Vagina (tissue), 2 donors: ENCODE data around the gene DGKD. TPM values are rescaled to one million over a fixed set of nuclear protein-coding genes. Genes with fewer than 3 reads are reported as not detected.

Source experiments
- DNase-seq, 2 donors: peaks; one replicate each; pipeline ENCODE4 v3.0.0-alpha.2; 2017; ENCODE audit errors: extremely low spot score in 2 of 2
- H3K27ac ChIP-seq: fragments of 200-600 bp; sonication (generic); one replicate; pipeline ENCODE4 v1.5.1; 2019
- H3K27me3 ChIP-seq: fragments of 200-600 bp; sonication (generic); one replicate; pipeline ENCODE4 v1.5.1; 2019
- H3K36me3 ChIP-seq, 2 donors: fragments of 200-600 bp; sonication (generic); one replicate each; pipeline ENCODE4 v1.5.1; 2017 to 2019
- H3K4me1 ChIP-seq: fragments of 200-600 bp; sonication (generic); one replicate; pipeline ENCODE4 v1.5.1; 2019
- H3K4me3 ChIP-seq, 2 donors: fragments of 200-600 bp; sonication (generic); 1 replicate in 1 of 2; 2 replicates in 1 of 2; pipeline ENCODE4 v1.5.1; 2016 to 2019
- H3K9me3 ChIP-seq: fragments of 200-600 bp; sonication (generic); one replicate; pipeline ENCODE4 v1.5.1; 2019
- POLR2A ChIP-seq, 2 donors: fragments of 450-650 bp; IDR thresholded peaks; one replicate each; pipeline ENCODE4 v1.6.1; 2017; ENCODE audit warnings: antibody characterized with exemption in 2 of 2, mild to moderate bottlenecking in 2 of 2, moderate library complexity in 2 of 2
- POLR2AphosphoS5 ChIP-seq, 2 donors: sonication (generic); formaldehyde crosslinking; IDR thresholded peaks; one replicate each; pipeline ENCODE4 v1.9.0; 2017; ENCODE audit warnings: antibody characterized with exemption in 2 of 2, mild to moderate bottlenecking in 2 of 2, low read depth in 1 of 2; ENCODE audit not compliant: insufficient read depth in 1 of 2
- intact Hi-C: fragments of 100-400 bp; cut with DNase I; formaldehyde crosslinking; loops from one replicate; pipeline ENCODE4 v1.15.1; 2023
- total RNA-seq: library from RNA; depleted of rRNA; stranded (reverse); fragments of >200 nt; gene quantifications from one replicate; pipeline ENCODE4 v1.2.3, GENCODE V29; 2016
- TF ChIP-seq, protein P1 (sequence below), 3 experiments: fragments of 450-650 bp in 2 of 3; fragments of 200-600 bp in 1 of 3; sonication (generic) in 1 of 3; IDR thresholded peaks; one replicate each; pipeline ENCODE4 v1.5.1; 2017 to 2019; ENCODE audit warnings: antibody characterized with exemption in 3 of 3, mild to moderate bottlenecking in 2 of 3, moderate library complexity in 2 of 3

The DGKD gene
- total RNA-seq, 1 donor from 2014 or later = 13.3 TPM

DNA sequence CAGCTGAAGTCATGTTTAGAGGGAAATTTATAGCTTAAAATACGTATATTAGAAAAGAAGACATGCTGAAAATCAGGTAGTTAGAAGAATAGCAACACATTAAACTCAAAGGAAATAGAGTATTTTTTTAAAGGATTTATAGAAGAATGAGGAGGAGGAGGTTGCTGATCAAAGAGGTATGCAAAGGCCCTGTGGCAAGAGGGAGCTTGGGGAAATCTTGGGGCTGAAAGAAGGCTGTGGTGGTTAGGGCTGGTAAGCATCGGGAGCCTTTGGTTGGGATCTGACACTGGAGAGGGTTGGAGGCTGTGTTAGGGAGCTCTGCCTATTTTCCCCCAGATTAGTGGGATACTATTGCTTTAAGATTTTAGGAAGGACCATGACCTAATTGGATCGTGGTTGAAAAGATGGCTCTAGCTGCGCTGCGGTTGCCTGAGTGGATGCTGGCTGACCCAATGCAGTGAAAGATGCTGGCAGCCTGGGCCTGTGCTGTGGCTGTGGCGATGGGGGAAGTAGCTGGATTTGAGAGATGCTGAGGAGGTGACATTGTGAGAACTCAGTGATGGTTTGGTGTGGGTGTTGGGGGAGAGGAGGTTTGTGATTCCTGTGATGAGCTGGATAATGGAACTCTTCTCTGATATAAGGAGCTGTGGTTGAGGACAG is 11.7 kb downstream of the DGKD start:
- H3K4me3 ChIP-seq = no peak overlapping the region
- peaks cover 0 to 10% of the 10 kb centered on the region in 2 donors for H3K36me3 ChIP-seq
- H3K27me3 ChIP-seq = no peaks in the 10 kb centered on the region
- DNase-seq = no peak
- TF ChIP-seq POLR2A (IDR thresholded peaks at IDR 0.05) (no peak), POLR2AphosphoS5 (IDR thresholded peaks at IDR 0.05; ENCODE audit: insufficient read depth in 1 of 2, low read depth in 1 of 2) (no peak)
- TF ChIP-seq, protein P1, sequence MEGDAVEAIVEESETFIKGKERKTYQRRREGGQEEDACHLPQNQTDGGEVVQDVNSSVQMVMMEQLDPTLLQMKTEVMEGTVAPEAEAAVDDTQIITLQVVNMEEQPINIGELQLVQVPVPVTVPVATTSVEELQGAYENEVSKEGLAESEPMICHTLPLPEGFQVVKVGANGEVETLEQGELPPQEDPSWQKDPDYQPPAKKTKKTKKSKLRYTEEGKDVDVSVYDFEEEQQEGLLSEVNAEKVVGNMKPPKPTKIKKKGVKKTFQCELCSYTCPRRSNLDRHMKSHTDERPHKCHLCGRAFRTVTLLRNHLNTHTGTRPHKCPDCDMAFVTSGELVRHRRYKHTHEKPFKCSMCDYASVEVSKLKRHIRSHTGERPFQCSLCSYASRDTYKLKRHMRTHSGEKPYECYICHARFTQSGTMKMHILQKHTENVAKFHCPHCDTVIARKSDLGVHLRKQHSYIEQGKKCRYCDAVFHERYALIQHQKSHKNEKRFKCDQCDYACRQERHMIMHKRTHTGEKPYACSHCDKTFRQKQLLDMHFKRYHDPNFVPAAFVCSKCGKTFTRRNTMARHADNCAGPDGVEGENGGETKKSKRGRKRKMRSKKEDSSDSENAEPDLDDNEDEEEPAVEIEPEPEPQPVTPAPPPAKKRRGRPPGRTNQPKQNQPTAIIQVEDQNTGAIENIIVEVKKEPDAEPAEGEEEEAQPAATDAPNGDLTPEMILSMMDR (IDR thresholded peaks at IDR 0.05) = no peak
- intact Hi-C loops = no loop called here
- no peak overlapping the region for H3K27ac ChIP-seq
- no peaks in the 10 kb centered on the region for H3K9me3 ChIP-seq
- H3K4me1 ChIP-seq = peaks cover 10% of the 10 kb centered on the region

DNA sequence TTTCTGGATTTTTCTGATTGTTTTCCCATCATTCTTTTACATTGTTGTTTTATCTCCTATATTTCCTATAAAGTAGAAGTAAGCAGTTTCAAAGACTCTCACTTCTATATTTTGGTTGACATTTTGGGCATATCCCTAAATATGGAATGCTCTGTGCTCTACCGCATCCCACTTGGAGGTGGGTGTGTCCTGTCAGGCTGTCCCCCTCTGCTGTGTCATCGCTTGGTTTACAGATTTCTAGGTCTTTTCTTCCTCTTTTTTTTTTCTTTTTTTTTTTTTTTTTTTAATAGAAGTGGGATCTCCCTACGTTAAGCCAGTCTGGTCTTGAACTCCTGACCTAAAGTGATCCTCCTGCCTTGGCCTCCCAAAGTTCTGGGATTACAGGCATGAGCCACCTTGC is 13.3 kb downstream of the DGKD start:
- Histone ChIP-seq H3K4me1 (peaks cover 10% of the 10 kb centered on the region), H3K4me3 (no peak overlapping the region), H3K9me3 (no peaks in the 10 kb centered on the region), H3K27ac (no peak overlapping the region), H3K36me3 (peaks cover 0 to 10% of the 10 kb centered on the region in 2 donors), H3K27me3 (no peaks in the 10 kb centered on the region)
- intact Hi-C loops = no loop called here
- DNase-seq = no peak
- TF ChIP-seq, protein P1 (IDR thresholded peaks at IDR 0.05) = no peak
- no peak for TF ChIP-seq POLR2AphosphoS5 (IDR thresholded peaks at IDR 0.05; ENCODE audit: insufficient read depth in 1 of 2, low read depth in 1 of 2)
- no peak for TF ChIP-seq POLR2A (IDR thresholded peaks at IDR 0.05)

GRCh38 chr2:233368756-233369155 is 14.5 kb downstream of the DGKD start:
- no peak overlapping the region for H3K4me3 ChIP-seq
- H3K27ac ChIP-seq = no peak overlapping the region
- H3K4me1 ChIP-seq = peaks cover 10% of the 10 kb centered on the region
- peaks cover 0 to 5% of the 10 kb centered on the region in 2 donors for H3K36me3 ChIP-seq
- no peaks in the 10 kb centered on the region for H3K27me3 ChIP-seq
- intact Hi-C loops = no loop called here
- H3K9me3 ChIP-seq = no peaks in the 10 kb centered on the region
- no peak for DNase-seq
- TF ChIP-seq, protein P1 (IDR thresholded peaks at IDR 0.05) = no peak
- TF ChIP-seq POLR2AphosphoS5 (IDR thresholded peaks at IDR 0.05; ENCODE audit: insufficient read depth in 1 of 2, low read depth in 1 of 2) (no peak), POLR2A (IDR thresholded peaks at IDR 0.05) (no peak)

GRCh38 chr2:233369462-233369861 is 15.2 kb downstream of the DGKD start:
- DNase-seq = no peak
- Histone ChIP-seq H3K9me3 (no peaks in the 10 kb centered on the region), H3K4me3 (no peak overlapping the region), H3K36me3 (no peaks in the 10 kb centered on the region), H3K27me3 (no peaks in the 10 kb centered on the region), H3K27ac (no peak overlapping the region), H3K4me1 (peaks cover 10% of the 10 kb centered on the region)
- TF ChIP-seq POLR2A (IDR thresholded peaks at IDR 0.05) (no peak), POLR2AphosphoS5 (IDR thresholded peaks at IDR 0.05; ENCODE audit: insufficient read depth in 1 of 2, low read depth in 1 of 2) (no peak)
- TF ChIP-seq, protein P1 (IDR thresholded peaks at IDR 0.05) = no peak
- intact Hi-C loops = no loop called here

DNA sequence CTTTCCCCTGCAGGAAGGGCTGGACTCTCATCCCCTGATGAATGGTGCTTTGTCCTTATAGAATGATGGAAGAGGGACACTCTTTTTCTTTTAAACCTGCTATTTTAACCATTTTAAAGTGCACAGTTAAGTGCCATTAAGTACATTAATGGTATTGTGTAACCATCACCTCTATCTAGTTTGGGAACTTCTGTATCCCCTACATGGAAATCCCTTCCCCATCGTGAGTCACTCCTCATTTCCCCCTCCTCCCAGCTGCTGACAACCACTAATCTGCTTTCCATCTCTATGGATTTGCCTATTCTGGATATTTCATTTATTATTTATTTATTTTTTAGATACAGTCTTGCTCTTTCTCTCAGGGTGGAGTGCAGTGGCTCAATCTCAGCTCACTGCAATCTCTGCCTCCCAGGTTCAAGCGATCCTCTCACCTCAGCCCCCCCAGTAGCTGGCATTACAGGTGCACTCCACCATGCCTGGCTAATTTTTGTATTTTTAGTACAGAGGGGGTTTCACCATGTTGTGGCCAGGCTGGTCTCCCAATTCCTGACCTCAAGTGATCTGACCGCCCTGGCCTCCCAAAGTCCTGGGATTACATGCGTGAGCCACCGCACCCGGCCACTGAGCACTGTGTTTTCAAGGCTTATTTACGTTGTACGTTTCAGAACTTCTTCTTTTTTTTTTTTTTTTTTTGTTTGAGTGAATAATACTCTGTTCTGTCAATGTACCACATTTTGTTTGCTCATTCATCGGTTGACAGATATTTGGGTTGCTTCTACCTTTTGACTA is 15.8 kb downstream of the DGKD start:
- Histone ChIP-seq H3K27ac (no peak overlapping the region), H3K4me3 (no peak overlapping the region), H3K4me1 (peaks cover 10% of the 10 kb centered on the region), H3K36me3 (no peaks in the 10 kb centered on the region), H3K9me3 (no peaks in the 10 kb centered on the region), H3K27me3 (no peaks in the 10 kb centered on the region)
- DNase-seq = no peak
- intact Hi-C loops = no loop called here
- TF ChIP-seq POLR2A (IDR thresholded peaks at IDR 0.05) (no peak), POLR2AphosphoS5 (IDR thresholded peaks at IDR 0.05; ENCODE audit: insufficient read depth in 1 of 2, low read depth in 1 of 2) (no peak)
- TF ChIP-seq, protein P1 (IDR thresholded peaks at IDR 0.05) = no peak
